ENCODE results near the gene SNX8.

Gene SNX8

DNA sequence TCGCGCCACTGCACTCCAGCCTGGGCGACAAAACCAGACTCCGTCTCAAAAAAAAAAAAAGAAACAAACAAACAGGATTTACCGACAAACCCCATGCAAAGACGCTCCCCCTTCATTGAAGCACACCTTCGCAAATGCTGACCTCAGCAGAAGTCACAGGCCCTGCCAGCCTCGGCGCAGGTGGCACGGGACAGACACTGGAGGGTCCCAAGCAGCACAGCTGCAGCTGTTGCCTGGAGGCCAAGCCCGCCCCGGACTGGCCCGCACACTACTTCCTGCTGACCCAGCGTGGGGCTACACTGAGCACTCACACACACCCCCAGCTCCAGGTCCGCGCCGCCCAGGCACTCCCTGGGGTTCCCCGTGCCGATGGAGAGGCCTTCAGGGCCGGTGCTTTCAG lies 31.2 kb downstream of the SNX8 start:
- Histone ChIP-seq H3K27me3 (ENCODE audit: insufficient read depth, low read depth) (no peaks in the 10 kb centered on the region), H2AFZ (ENCODE audit: low read depth) (no peak overlapping the region), H3K9ac (no peak overlapping the region), H3K79me2 (ENCODE audit: insufficient read depth, low read depth) (no peaks in the 10 kb centered on the region), H3K4me3 (IDR thresholded peaks at IDR 0.05; ENCODE audit: insufficient read depth, low read depth, low read length) (no peak overlapping the region), H3K27ac (no peak overlapping the region), H4K20me1 (ENCODE audit: insufficient read depth) (no peaks in the 10 kb centered on the region), H3K4me1 (ENCODE audit: low read depth, poor library complexity, severe bottlenecking) (no peaks in the 10 kb centered on the region), H3K36me3 (ENCODE audit: insufficient read depth) (no peaks in the 10 kb centered on the region), H3K4me2 (no peak overlapping the region)
- TF ChIP-seq, protein P1, sequence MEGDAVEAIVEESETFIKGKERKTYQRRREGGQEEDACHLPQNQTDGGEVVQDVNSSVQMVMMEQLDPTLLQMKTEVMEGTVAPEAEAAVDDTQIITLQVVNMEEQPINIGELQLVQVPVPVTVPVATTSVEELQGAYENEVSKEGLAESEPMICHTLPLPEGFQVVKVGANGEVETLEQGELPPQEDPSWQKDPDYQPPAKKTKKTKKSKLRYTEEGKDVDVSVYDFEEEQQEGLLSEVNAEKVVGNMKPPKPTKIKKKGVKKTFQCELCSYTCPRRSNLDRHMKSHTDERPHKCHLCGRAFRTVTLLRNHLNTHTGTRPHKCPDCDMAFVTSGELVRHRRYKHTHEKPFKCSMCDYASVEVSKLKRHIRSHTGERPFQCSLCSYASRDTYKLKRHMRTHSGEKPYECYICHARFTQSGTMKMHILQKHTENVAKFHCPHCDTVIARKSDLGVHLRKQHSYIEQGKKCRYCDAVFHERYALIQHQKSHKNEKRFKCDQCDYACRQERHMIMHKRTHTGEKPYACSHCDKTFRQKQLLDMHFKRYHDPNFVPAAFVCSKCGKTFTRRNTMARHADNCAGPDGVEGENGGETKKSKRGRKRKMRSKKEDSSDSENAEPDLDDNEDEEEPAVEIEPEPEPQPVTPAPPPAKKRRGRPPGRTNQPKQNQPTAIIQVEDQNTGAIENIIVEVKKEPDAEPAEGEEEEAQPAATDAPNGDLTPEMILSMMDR (conservative IDR thresholded peaks at IDR 0.05; ENCODE audit: low read depth, low read length): no peak

DNA sequence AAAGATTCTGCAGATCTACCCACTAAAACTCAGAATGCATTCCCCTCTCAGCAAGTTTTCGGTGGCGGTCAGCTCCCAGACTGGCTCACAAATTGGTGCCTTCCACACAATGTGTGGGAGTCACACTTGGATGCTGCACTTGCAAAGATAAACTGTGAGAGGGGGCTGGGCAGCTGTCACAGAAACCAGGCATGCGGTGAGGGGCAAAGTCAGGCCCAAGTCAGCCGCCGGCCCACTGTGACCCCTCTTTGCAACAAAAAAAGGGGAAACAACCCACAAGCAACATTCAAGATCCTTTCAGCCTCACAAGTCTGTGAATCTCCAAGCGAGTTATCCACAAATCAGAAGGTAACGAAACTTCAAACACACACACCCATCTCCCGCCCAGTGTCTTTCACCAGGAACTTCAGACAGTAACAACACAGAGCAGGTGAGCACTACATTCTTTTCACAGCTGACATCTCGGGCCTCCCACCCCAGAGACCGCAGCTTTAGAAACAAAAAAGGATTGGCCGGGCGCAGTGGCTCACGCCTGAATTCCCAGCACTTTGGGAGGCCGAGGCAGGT lies 32.0 kb downstream of the SNX8 start:
- no peak overlapping the region for H3K9ac ChIP-seq
- no peak overlapping the region for H3K4me3 ChIP-seq (IDR thresholded peaks at IDR 0.05; ENCODE audit: insufficient read depth, low read depth, low read length)
- H3K4me2 ChIP-seq: no peak overlapping the region
- TF ChIP-seq, protein P1 (conservative IDR thresholded peaks at IDR 0.05; ENCODE audit: low read depth, low read length): no peak
- no peaks in the 10 kb centered on the region for H3K36me3 ChIP-seq (ENCODE audit: insufficient read depth)
- no peaks in the 10 kb centered on the region for H3K79me2 ChIP-seq (ENCODE audit: insufficient read depth, low read depth)
- H3K27me3 ChIP-seq (ENCODE audit: insufficient read depth, low read depth): no peaks in the 10 kb centered on the region
- no peaks in the 10 kb centered on the region for H3K4me1 ChIP-seq (ENCODE audit: low read depth, poor library complexity, severe bottlenecking)
- no peaks in the 10 kb centered on the region for H4K20me1 ChIP-seq (ENCODE audit: insufficient read depth)
- no peak overlapping the region for H3K27ac ChIP-seq
- H2AFZ ChIP-seq (ENCODE audit: low read depth): no peak overlapping the region

DNA sequence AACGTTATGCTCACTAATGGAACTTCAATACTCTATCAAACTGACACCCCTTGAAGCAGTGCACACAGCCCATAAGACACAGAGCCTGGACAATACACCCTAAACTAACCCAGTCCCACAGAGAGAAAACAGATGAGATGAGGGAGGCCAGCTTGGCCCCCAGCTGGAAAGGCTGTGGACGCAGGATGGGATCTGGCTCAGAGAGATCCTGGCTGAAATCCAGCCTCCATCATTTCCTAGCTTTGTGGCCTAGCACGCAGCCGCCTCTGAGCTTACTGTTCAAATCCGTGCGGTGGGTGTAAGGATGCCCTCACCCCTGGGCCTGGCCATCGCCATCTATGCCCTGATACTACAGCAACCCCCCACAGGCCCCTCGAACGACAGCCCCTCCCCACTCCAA lies 32.7 kb downstream of the SNX8 start:
- Histone ChIP-seq H3K9ac (no peak overlapping the region), H3K4me1 (ENCODE audit: low read depth, poor library complexity, severe bottlenecking) (no peaks in the 10 kb centered on the region), H3K36me3 (ENCODE audit: insufficient read depth) (no peaks in the 10 kb centered on the region), H2AFZ (ENCODE audit: low read depth) (no peak overlapping the region), H3K4me2 (no peak overlapping the region), H3K4me3 (IDR thresholded peaks at IDR 0.05; ENCODE audit: insufficient read depth, low read depth, low read length) (no peak overlapping the region), H3K27me3 (ENCODE audit: insufficient read depth, low read depth) (no peaks in the 10 kb centered on the region), H3K79me2 (ENCODE audit: insufficient read depth, low read depth) (no peaks in the 10 kb centered on the region), H3K27ac (no peak overlapping the region), H4K20me1 (ENCODE audit: insufficient read depth) (no peaks in the 10 kb centered on the region)
- TF ChIP-seq, protein P1 (conservative IDR thresholded peaks at IDR 0.05; ENCODE audit: low read depth, low read length): no peak

DNA sequence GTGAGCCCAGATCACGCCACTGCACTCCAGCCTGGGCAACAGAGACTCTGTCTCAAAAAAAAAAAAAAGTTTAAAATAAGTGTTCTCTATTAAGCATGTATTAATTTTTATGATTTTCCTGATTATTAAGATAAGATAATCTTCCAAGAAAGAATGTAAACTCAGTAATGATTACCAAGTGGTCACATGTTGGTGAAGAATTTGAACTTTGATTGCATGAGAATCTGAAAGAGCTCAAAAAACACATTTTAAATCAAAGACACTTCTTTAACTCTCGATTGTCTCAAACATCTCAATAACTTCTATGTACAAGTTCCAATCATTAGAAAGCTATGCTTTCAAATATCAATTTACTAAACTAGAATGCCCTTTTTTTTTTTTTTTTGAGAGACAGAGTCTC lies 33.8 kb downstream of the SNX8 start:
- H2AFZ ChIP-seq (ENCODE audit: low read depth): no peak overlapping the region
- TF ChIP-seq, protein P1 (conservative IDR thresholded peaks at IDR 0.05; ENCODE audit: low read depth, low read length): no peak
- no peak overlapping the region for H3K9ac ChIP-seq
- no peak overlapping the region for H3K4me3 ChIP-seq (IDR thresholded peaks at IDR 0.05; ENCODE audit: insufficient read depth, low read depth, low read length)
- no peaks in the 10 kb centered on the region for H3K36me3 ChIP-seq (ENCODE audit: insufficient read depth)
- H3K27ac ChIP-seq: no peak overlapping the region
- no peaks in the 10 kb centered on the region for H3K79me2 ChIP-seq (ENCODE audit: insufficient read depth, low read depth)
- H3K4me1 ChIP-seq (ENCODE audit: low read depth, poor library complexity, severe bottlenecking): no peaks in the 10 kb centered on the region
- H3K27me3 ChIP-seq (ENCODE audit: insufficient read depth, low read depth): no peaks in the 10 kb centered on the region
- no peak overlapping the region for H3K4me2 ChIP-seq
- no peaks in the 10 kb centered on the region for H4K20me1 ChIP-seq (ENCODE audit: insufficient read depth)

Measured in KMS-11 (cell line).